ENCODE results near the gene EIF5A. TPM values are rescaled to one million over a fixed set of nuclear protein-coding genes. Genes with fewer than 3 reads are reported as not detected.
A peak's percentile ranks its signal among the peaks of the same experiment; 100 is the strongest.

The EIF5A gene
- total and polyA plus RNA-seq, 8 donors, result 86.9 to 438 (median 163) TPM

- Histone ChIP-seq H3K4me1 (peaks cover 12 to 34% (median 29%) of the 10 kb centered on the region in 4 donors), H3K27me3 (no peaks in the 10 kb centered on the region), H3K36me3 (peaks cover 25 to 53% (median 49%) of the 10 kb centered on the region in 4 donors), H3K9me3 (no peaks in the 10 kb centered on the region), H3K4me3 (no peak overlapping the region), H3K27ac (no peak overlapping the region)
- DNase-seq, result no peak
- intact Hi-C loops (cut with DNase I; ENCODE audit: low total_unique reads), result no loop called here
- no peak for TF ChIP-seq POLR2AphosphoS5 (IDR thresholded peaks at IDR 0.05)
- no peak for TF ChIP-seq CTCF (IDR thresholded peaks at IDR 0.05)
- TF ChIP-seq POLR2A (IDR thresholded peaks at IDR 0.05), result no peak
- TF ChIP-seq EP300 (IDR thresholded peaks at IDR 0.05), result no peak
- WGBS, 5 donors, result 84 to 96% (median 90%) methylated on average over 7 of the region's 7 CpGs
Measured at GRCh38 chr17:7327056-7327455, 19.6 kb downstream of the EIF5A start.

GRCh38 chr17:7327501-7327900 is 20.1 kb downstream of the EIF5A start:
- no peak overlapping the region for H3K4me3 ChIP-seq
- intact Hi-C loops (cut with DNase I; ENCODE audit: low total_unique reads), result no loop called here
- TF ChIP-seq EP300 (IDR thresholded peaks at IDR 0.05) (no peak), POLR2AphosphoS5 (IDR thresholded peaks at IDR 0.05) (no peak)
- peaks cover 12 to 34% (median 29%) of the 10 kb centered on the region in 4 donors for H3K4me1 ChIP-seq
- 83 to 91% (median 87%) methylated on average over 12 to 17 of the region's 17 CpGs for WGBS, 5 donors
- H3K27me3 ChIP-seq, result no peaks in the 10 kb centered on the region
- H3K36me3 ChIP-seq, result peaks cover 21 to 49% (median 44%) of the 10 kb centered on the region in 4 donors
- no peak for DNase-seq
- H3K9me3 ChIP-seq, result no peaks in the 10 kb centered on the region
- no peak overlapping the region for H3K27ac ChIP-seq

GRCh38 chr17:7328009-7328408 is 20.6 kb downstream of the EIF5A start:
- peak overlapping the region in 3 of 5 donors; percentile 10 to 95 (median 94) for H3K27ac ChIP-seq
- no peaks in the 10 kb centered on the region for H3K27me3 ChIP-seq
- no peak for TF ChIP-seq POLR2AphosphoS5 (IDR thresholded peaks at IDR 0.05)
- WGBS, 5 donors, result 41 to 70% (median 52%) methylated on average over 1 of the region's 1 CpG
- no peaks in the 10 kb centered on the region for H3K9me3 ChIP-seq
- no peak for DNase-seq
- peaks cover 16 to 44% (median 39%) of the 10 kb centered on the region in 4 donors for H3K36me3 ChIP-seq
- peak overlapping the region in 2 of 4 donors; percentile 97 to 99 for H3K4me3 ChIP-seq
- peaks cover 12 to 34% (median 29%) of the 10 kb centered on the region in 4 donors for H3K4me1 ChIP-seq
- intact Hi-C loops (cut with DNase I; ENCODE audit: low total_unique reads), result no loop called here

GRCh38 chr17:7328840-7329373 is 21.5 kb downstream of the EIF5A start, which contains the start of gene NEURL4:
TSS of gene NEURL4 (minus strand) at chr17:7329335. CDS start at chr17:7329312, 23 bp downstream.
- no peak for DNase-seq
- Histone ChIP-seq H3K27ac (peak within 1 kb of the TSS; percentile 81 to 95 (median 94)), H3K27me3 (peaks cover 0 to 5% (median 0%) of the 10 kb centered on the region in 3 donors), H3K36me3 (peaks cover 7 to 35% (median 30%) of the 10 kb centered on the region in 4 donors), H3K4me1 (peaks cover 12 to 34% (median 28%) of the 10 kb centered on the region in 4 donors), H3K4me3 (peak within 1 kb of the TSS; percentile 89 to 99 (median 97)), H3K9me3 (no peaks in the 10 kb centered on the region)
- 0 to 2% (median 1%) methylated on average over 23 to 50 of the region's 50 CpGs for WGBS, 5 donors
- intact Hi-C loops (cut with DNase I; ENCODE audit: low total_unique reads), result no loop called here
- TF ChIP-seq CTCF (IDR thresholded peaks at IDR 0.05) (no peak), POLR2A (IDR thresholded peaks at IDR 0.05) (no peak), EP300 (IDR thresholded peaks at IDR 0.05) (no peak), POLR2AphosphoS5 (IDR thresholded peaks at IDR 0.05) (no peak)

- peak overlapping the region; percentile 89 to 99 (median 97) for H3K4me3 ChIP-seq
- intact Hi-C loops (cut with DNase I; ENCODE audit: low total_unique reads), result no loop called here
- H3K4me1 ChIP-seq, result peaks cover 12 to 29% (median 26%) of the 10 kb centered on the region in 4 donors
- WGBS, 5 donors, result 0 to 1% (median 0%) methylated on average over 40 to 43 of the region's 43 CpGs
- H3K9me3 ChIP-seq, result no peaks in the 10 kb centered on the region
- H3K36me3 ChIP-seq, result peaks cover 5 to 29% (median 24%) of the 10 kb centered on the region in 4 donors
- TF ChIP-seq CTCF (IDR thresholded peaks at IDR 0.05) (peak in 1 of 7 experiments; percentile 15), EP300 (IDR thresholded peaks at IDR 0.05) (no peak), POLR2A (IDR thresholded peaks at IDR 0.05) (peak in 1 of 4 donors; percentile 32), POLR2AphosphoS5 (IDR thresholded peaks at IDR 0.05) (peak; percentile 63 to 92 (median 88))
- peak overlapping the region; percentile 81 to 95 (median 94) for H3K27ac ChIP-seq
- peaks cover 0 to 9% (median 0%) of the 10 kb centered on the region in 3 donors for H3K27me3 ChIP-seq
- DNase-seq, result peak; percentile 98 to 100
Measured at GRCh38 chr17:7329374-7329996, 22.1 kb downstream of the EIF5A start.
